ENCODE data around the gene NAV3. TPM values are rescaled to one million over a fixed set of nuclear protein-coding genes. Genes with fewer than 3 reads are reported as not detected.
"Not testable (repeated sequence)": the region's sequence is repeated elsewhere in the genome, so short reads cannot be mapped to it uniquely, and the experiment has no call there.

The NAV3 gene
- total RNA-seq, 1 experiment from 2014 or later, result 3.4 TPM

DNA sequence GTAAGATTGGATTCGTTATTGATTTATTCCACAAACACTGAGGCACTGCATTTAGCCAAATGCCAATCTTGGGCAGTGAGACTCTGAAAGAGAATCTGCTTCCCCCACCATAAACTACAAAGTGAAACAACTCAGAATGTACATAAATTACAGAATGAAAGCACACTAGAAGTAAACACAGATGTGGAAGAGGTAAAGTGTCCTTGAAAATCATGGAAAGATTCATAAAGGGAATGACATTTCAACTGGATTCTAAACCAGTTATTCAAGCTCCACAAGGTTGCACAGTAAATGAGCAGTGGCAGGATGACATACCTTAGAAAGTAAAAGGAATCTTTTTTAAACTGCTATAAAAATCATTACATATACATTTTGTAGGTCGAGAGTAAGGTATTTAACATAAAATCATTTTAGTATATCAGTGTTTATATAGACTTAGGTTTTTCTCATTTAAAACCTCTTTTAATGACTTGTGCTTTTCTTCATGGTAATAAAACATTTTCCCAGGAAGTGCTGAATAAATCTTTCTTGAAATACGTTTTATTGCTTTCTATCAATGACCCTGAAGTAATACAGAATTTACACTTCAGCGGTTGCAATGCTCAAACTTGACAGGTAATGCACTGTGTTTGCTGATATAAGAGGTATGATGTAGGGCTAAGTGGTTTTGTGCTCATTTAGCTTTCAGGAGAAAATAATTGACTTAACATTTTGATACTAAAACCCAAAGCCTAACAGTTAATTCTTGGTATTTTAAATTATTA is 270.6 kb downstream of the NAV3 start:
- DNase-seq, result no peak
- H3K9ac ChIP-seq (ENCODE audit: low read length), result no peak overlapping the region
- H3K9me3 ChIP-seq (ENCODE audit: low read length), result no peaks in the 10 kb centered on the region
- H3K9me2 ChIP-seq (replicated peaks; ENCODE audit: insufficient read depth, low read length), result no peaks in the 10 kb centered on the region
- H3K4me3 ChIP-seq (ENCODE audit: low read length), result no peak overlapping the region
- no peaks in the 10 kb centered on the region for H3K79me2 ChIP-seq (ENCODE audit: low read length)
- no peak overlapping the region for H2AFZ ChIP-seq (ENCODE audit: low read length)
- H3K4me1 ChIP-seq (ENCODE audit: low read length), result no peaks in the 10 kb centered on the region
- no peaks in the 10 kb centered on the region for H3K36me3 ChIP-seq (ENCODE audit: insufficient read depth, low read length)
- no peaks in the 10 kb centered on the region for H3K27me3 ChIP-seq (ENCODE audit: low read length)
- no peak overlapping the region for H3K27ac ChIP-seq (ENCODE audit: low read length)
- H3K4me2 ChIP-seq (ENCODE audit: low read depth, low read length, poor library complexity, severe bottlenecking), result no peak overlapping the region
- H4K20me1 ChIP-seq (ENCODE audit: insufficient read depth, low read depth, low read length), result no peaks in the 10 kb centered on the region

DNA sequence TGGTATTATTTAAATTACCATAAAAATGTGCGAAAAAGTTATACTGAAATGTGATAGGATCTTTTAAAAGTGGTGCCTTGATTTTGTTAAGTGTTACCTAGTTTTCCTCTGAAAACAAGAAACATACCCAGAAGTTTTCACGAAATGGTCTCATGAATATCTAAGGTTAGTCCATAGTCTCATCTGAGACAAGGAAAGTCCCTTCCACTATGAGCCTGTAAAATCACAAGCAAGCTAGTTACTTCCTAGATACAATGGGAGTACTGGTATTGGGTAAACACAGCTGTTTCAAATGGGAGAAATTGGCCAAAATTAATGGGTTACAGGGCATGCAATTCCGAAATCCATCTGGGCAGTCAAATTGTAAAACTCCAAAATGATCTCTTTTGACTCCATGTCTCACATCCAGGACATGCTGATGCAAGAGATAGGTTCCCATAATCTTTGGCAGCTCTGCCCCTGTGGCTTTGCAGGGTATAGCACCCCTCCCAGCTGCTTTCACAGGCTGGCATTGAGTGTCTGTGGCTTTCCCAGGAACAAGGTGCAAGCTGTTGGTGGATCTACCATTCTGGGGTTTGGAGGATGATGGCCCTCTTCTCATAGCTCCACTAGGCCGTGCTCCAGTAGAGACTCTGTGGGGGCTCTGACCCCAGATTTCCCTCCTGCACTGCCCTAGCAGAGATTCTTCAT is 271.4 kb downstream of the NAV3 start:
- DNase-seq, result no peak
- no peaks in the 10 kb centered on the region for H4K20me1 ChIP-seq (ENCODE audit: insufficient read depth, low read depth, low read length)
- no peaks in the 10 kb centered on the region for H3K79me2 ChIP-seq (ENCODE audit: low read length)
- H2AFZ ChIP-seq (ENCODE audit: low read length), result no peak overlapping the region
- no peaks in the 10 kb centered on the region for H3K4me1 ChIP-seq (ENCODE audit: low read length)
- H3K9me3 ChIP-seq (ENCODE audit: low read length), result no peaks in the 10 kb centered on the region
- no peaks in the 10 kb centered on the region for H3K36me3 ChIP-seq (ENCODE audit: insufficient read depth, low read length)
- no peak overlapping the region for H3K4me3 ChIP-seq (ENCODE audit: low read length)
- no peak overlapping the region for H3K9ac ChIP-seq (ENCODE audit: low read length)
- no peak overlapping the region for H3K27ac ChIP-seq (ENCODE audit: low read length)
- no peaks in the 10 kb centered on the region for H3K9me2 ChIP-seq (replicated peaks; ENCODE audit: insufficient read depth, low read length)
- no peaks in the 10 kb centered on the region for H3K27me3 ChIP-seq (ENCODE audit: low read length)
- no peak overlapping the region for H3K4me2 ChIP-seq (ENCODE audit: low read depth, low read length, poor library complexity, severe bottlenecking)

DNA sequence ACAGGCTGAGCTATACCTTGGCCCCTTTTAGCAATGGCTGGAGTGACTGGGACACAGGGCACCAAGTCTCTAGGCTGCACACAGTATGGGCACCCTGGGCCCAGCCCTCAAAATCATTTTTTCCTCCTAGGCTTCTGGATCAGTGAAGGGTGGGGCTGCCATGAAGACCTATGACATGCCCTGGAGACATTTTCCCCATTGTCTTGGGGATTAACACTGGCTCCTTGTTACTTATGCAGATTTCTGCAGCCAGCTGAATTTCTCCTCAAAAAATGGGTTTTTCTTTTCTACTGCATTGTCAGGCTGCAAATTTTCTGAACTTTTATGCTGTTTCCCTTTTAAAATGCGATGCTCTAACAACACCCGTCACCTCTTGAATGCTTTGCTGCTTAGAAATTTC is 272.1 kb downstream of the NAV3 start:
- not testable (repeated sequence) for H3K4me1 ChIP-seq (ENCODE audit: low read length); H3K79me2 ChIP-seq (ENCODE audit: low read length)

DNA sequence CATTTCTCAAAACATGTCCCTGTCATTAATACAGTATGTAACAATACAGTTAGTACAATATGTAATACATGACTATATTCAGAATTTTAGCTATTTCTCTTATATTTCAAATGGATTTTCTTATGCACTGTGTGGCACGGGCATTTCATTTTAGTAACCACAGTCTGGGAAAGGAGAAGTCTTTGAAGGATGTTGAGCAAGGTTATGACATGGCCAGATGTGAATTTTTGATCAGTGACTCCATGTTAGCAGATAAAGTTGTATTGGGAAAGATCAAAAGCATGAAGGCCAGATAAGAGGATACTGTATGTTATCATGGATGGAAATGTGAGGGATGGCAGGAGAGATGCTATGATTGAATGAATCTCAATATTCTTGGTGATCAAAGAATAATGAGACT is 285.2 kb downstream of the NAV3 start:
- Histone ChIP-seq H4K20me1 (ENCODE audit: insufficient read depth, low read depth, low read length) (no peaks in the 10 kb centered on the region), H2AFZ (ENCODE audit: low read length) (no peak overlapping the region), H3K9ac (ENCODE audit: low read length) (no peak overlapping the region), H3K4me3 (ENCODE audit: low read length) (no peak overlapping the region), H3K4me1 (ENCODE audit: low read length) (no peaks in the 10 kb centered on the region), H3K36me3 (ENCODE audit: insufficient read depth, low read length) (no peaks in the 10 kb centered on the region), H3K9me2 (replicated peaks; ENCODE audit: insufficient read depth, low read length) (no peaks in the 10 kb centered on the region), H3K27ac (ENCODE audit: low read length) (no peak overlapping the region), H3K79me2 (ENCODE audit: low read length) (no peaks in the 10 kb centered on the region), H3K4me2 (ENCODE audit: low read depth, low read length, poor library complexity, severe bottlenecking) (no peak overlapping the region), H3K9me3 (ENCODE audit: low read length) (no peaks in the 10 kb centered on the region), H3K27me3 (ENCODE audit: low read length) (no peaks in the 10 kb centered on the region)
- no peak for DNase-seq

More for the DNA sequence above, 272.1 kb downstream of the NAV3 start:
- H3K4me3 ChIP-seq (ENCODE audit: low read length); H3K27me3 ChIP-seq (ENCODE audit: low read length); H3K4me2 ChIP-seq (ENCODE audit: low read depth, low read length, poor library complexity, severe bottlenecking); H3K27ac ChIP-seq (ENCODE audit: low read length); H3K9me2 ChIP-seq (replicated peaks; ENCODE audit: insufficient read depth, low read length); H3K9me3 ChIP-seq (ENCODE audit: low read length); H3K36me3 ChIP-seq (ENCODE audit: insufficient read depth, low read length); H3K9ac ChIP-seq (ENCODE audit: low read length); DNase-seq; H2AFZ ChIP-seq (ENCODE audit: low read length); H4K20me1 ChIP-seq (ENCODE audit: insufficient read depth, low read depth, low read length): not testable (repeated sequence)

DNA sequence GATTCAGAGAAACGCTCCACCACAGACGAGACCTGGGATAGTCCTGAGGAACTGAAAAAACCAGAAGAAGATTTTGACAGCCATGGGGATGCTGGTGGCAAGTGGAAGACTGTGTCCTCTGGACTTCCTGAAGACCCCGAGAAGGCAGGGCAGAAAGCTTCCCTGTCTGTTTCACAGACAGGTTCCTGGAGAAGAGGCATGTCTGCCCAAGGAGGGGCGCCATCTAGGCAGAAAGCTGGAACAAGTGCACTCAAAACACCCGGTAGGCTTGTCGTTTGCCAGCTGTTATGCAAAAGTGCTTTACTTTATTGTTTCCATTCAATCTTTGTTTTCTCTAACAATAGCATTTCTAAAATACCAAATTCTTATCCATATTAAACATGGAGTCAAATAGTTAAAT is 287.3 kb downstream of the NAV3 start:
- Histone ChIP-seq H3K4me2 (ENCODE audit: low read depth, low read length, poor library complexity, severe bottlenecking) (no peak overlapping the region), H3K9ac (ENCODE audit: low read length) (no peak overlapping the region), H3K9me2 (replicated peaks; ENCODE audit: insufficient read depth, low read length) (no peaks in the 10 kb centered on the region), H3K36me3 (ENCODE audit: insufficient read depth, low read length) (no peaks in the 10 kb centered on the region), H2AFZ (ENCODE audit: low read length) (no peak overlapping the region), H3K4me3 (ENCODE audit: low read length) (no peak overlapping the region), H3K79me2 (ENCODE audit: low read length) (no peaks in the 10 kb centered on the region), H3K9me3 (ENCODE audit: low read length) (no peaks in the 10 kb centered on the region), H3K27me3 (ENCODE audit: low read length) (no peaks in the 10 kb centered on the region), H3K4me1 (ENCODE audit: low read length) (no peaks in the 10 kb centered on the region), H3K27ac (ENCODE audit: low read length) (no peak overlapping the region), H4K20me1 (ENCODE audit: insufficient read depth, low read depth, low read length) (no peaks in the 10 kb centered on the region)
- DNase-seq, result peak; percentile 49

DNA sequence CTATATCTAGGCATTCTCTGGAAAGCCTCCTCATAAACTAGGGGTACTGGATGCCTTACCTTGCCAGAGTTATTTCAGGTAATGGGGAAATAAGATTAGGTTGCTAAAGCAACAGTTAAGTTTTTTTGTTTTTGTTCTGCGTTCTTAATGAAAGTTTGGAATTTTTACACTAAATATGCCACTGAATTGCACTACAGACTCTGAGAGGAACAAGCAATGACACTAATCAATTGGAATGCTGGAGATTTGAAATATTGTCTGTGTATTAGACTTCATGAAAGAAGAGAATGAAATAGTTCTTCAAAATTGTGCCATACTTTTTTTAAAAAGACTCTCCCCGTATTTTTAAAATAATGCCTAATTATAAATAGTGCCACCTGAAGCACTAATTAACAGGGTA is 287.8 kb downstream of the NAV3 start:
- no peaks in the 10 kb centered on the region for H3K9me2 ChIP-seq (replicated peaks; ENCODE audit: insufficient read depth, low read length)
- H3K9me3 ChIP-seq (ENCODE audit: low read length), result no peaks in the 10 kb centered on the region
- H3K4me2 ChIP-seq (ENCODE audit: low read depth, low read length, poor library complexity, severe bottlenecking), result no peak overlapping the region
- no peaks in the 10 kb centered on the region for H4K20me1 ChIP-seq (ENCODE audit: insufficient read depth, low read depth, low read length)
- H2AFZ ChIP-seq (ENCODE audit: low read length), result no peak overlapping the region
- H3K27ac ChIP-seq (ENCODE audit: low read length), result no peak overlapping the region
- no peaks in the 10 kb centered on the region for H3K36me3 ChIP-seq (ENCODE audit: insufficient read depth, low read length)
- DNase-seq, result no peak
- no peaks in the 10 kb centered on the region for H3K79me2 ChIP-seq (ENCODE audit: low read length)
- no peak overlapping the region for H3K9ac ChIP-seq (ENCODE audit: low read length)
- no peaks in the 10 kb centered on the region for H3K27me3 ChIP-seq (ENCODE audit: low read length)
- H3K4me1 ChIP-seq (ENCODE audit: low read length), result no peaks in the 10 kb centered on the region
- no peak overlapping the region for H3K4me3 ChIP-seq (ENCODE audit: low read length)

DNA sequence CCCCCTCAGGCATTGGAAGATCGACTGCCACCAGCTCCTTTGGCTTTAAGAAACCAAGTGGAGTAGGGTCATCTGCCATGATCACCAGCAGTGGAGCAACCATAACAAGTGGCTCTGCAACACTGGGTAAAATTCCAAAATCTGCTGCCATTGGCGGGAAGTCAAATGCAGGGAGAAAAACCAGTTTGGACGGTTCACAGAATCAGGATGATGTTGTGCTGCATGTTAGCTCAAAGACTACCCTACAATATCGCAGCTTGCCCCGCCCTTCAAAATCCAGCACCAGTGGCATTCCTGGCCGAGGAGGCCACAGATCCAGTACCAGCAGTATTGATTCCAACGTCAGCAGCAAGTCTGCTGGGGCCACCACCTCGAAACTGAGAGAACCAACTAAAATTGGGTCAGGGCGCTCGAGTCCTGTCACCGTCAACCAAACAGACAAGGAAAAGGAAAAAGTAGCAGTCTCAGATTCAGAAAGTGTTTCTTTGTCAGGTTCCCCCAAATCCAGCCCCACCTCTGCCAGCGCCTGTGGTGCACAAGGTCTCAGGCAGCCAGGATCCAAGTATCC is 288.7 kb downstream of the NAV3 start:
- DNase-seq, result no peak
- Histone ChIP-seq H3K9me3 (ENCODE audit: low read length) (no peaks in the 10 kb centered on the region), H3K9ac (ENCODE audit: low read length) (no peak overlapping the region), H3K27ac (ENCODE audit: low read length) (no peak overlapping the region), H3K9me2 (replicated peaks; ENCODE audit: insufficient read depth, low read length) (no peaks in the 10 kb centered on the region), H3K27me3 (ENCODE audit: low read length) (no peaks in the 10 kb centered on the region), H4K20me1 (ENCODE audit: insufficient read depth, low read depth, low read length) (no peaks in the 10 kb centered on the region), H2AFZ (ENCODE audit: low read length) (no peak overlapping the region), H3K4me3 (ENCODE audit: low read length) (no peak overlapping the region), H3K4me1 (ENCODE audit: low read length) (no peaks in the 10 kb centered on the region), H3K4me2 (ENCODE audit: low read depth, low read length, poor library complexity, severe bottlenecking) (no peak overlapping the region), H3K36me3 (ENCODE audit: insufficient read depth, low read length) (no peaks in the 10 kb centered on the region), H3K79me2 (ENCODE audit: low read length) (no peaks in the 10 kb centered on the region)

DNA sequence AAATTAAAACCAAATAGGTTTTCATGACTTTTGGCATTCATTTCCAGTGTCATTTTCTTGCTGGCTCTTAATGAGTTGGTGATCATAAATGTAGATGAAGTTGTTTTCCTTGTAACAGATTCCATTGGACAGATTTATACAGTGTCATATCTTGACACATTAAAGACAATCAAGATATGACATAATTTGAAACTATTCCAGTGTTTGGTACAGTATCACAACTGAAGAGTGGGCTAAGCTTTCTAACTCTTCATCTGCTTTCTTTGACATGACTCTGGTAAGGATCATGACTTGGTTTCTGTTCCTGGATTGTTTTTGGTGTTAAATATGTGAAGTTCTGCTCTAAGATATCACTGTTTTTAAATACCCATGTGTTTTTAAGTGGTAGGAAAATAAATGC is 289.6 kb downstream of the NAV3 start:
- Histone ChIP-seq H3K4me3 (ENCODE audit: low read length) (no peak overlapping the region), H4K20me1 (ENCODE audit: insufficient read depth, low read depth, low read length) (no peaks in the 10 kb centered on the region), H3K4me2 (ENCODE audit: low read depth, low read length, poor library complexity, severe bottlenecking) (no peak overlapping the region), H3K79me2 (ENCODE audit: low read length) (no peaks in the 10 kb centered on the region), H3K9me2 (replicated peaks; ENCODE audit: insufficient read depth, low read length) (no peaks in the 10 kb centered on the region), H2AFZ (ENCODE audit: low read length) (no peak overlapping the region), H3K9ac (ENCODE audit: low read length) (no peak overlapping the region), H3K9me3 (ENCODE audit: low read length) (no peaks in the 10 kb centered on the region), H3K27ac (ENCODE audit: low read length) (no peak overlapping the region), H3K27me3 (ENCODE audit: low read length) (no peaks in the 10 kb centered on the region), H3K4me1 (ENCODE audit: low read length) (no peaks in the 10 kb centered on the region), H3K36me3 (ENCODE audit: insufficient read depth, low read length) (no peaks in the 10 kb centered on the region)
- no peak for DNase-seq
